Liver (tissue), 9 donors: ENCODE results near the gene GTPBP1. TPM values are rescaled to one million over a fixed set of nuclear protein-coding genes. Genes with fewer than 3 reads are reported as not detected.

Experiments
- DNase-seq: peaks from one replicate; pipeline ENCODE4 v3.0.0-alpha.2; 2017; ENCODE audit warnings: low spot score
- H3K27ac ChIP-seq, 2 donors: one replicate each; pipeline ENCODE4 v1.7.0; 2013; ENCODE audit warnings: inconsistent platforms in 2 of 2, low read length in 2 of 2, control low read depth in 1 of 2, low read depth in 1 of 2, mild to moderate bottlenecking in 1 of 2
- H3K27me3 ChIP-seq, 4 donors: one replicate each; pipeline versions ENCODE4 v1.6.1 to v1.7.0; 2013; ENCODE audit warnings: low read length in 3 of 4, inconsistent platforms in 1 of 4, mild to moderate bottlenecking in 1 of 4, moderate library complexity in 1 of 4; ENCODE audit not compliant: control insufficient read depth in 4 of 4, insufficient read depth in 4 of 4
- H3K36me3 ChIP-seq, 4 donors: one replicate each; pipeline versions ENCODE4 v1.6.1 to v1.7.0; 2013; ENCODE audit warnings: low read length in 3 of 4, mild to moderate bottlenecking in 3 of 4, low read depth in 1 of 4, moderate library complexity in 1 of 4; ENCODE audit not compliant: control insufficient read depth in 4 of 4, insufficient read depth in 3 of 4
- H3K4me1 ChIP-seq, 4 donors: one replicate each; pipeline versions ENCODE4 v1.6.1 to v1.7.0; 2013; ENCODE audit warnings: low read length in 3 of 4, mild to moderate bottlenecking in 3 of 4, moderate library complexity in 1 of 4; ENCODE audit not compliant: control insufficient read depth in 4 of 4, insufficient read depth in 4 of 4
- H3K4me3 ChIP-seq, 3 donors: one replicate each; pipeline versions ENCODE4 v1.6.1 to v1.7.0; 2013; ENCODE audit warnings: low read length in 3 of 3, control low read depth in 1 of 3, low read depth in 1 of 3, mild to moderate bottlenecking in 1 of 3
- H3K9ac ChIP-seq, 2 donors: one replicate each; pipeline ENCODE4 v1.7.0; 2013; ENCODE audit warnings: low read length in 2 of 2, mild to moderate bottlenecking in 2 of 2, moderate library complexity in 2 of 2, control low read depth in 1 of 2, low read depth in 1 of 2
- H3K9me3 ChIP-seq, 4 donors: one replicate each; pipeline versions ENCODE4 v1.6.1 to v1.7.0; 2013; ENCODE audit warnings: low read length in 3 of 4; ENCODE audit not compliant: control insufficient read depth in 4 of 4
- EGR1 ChIP-seq, 2 donors: IDR thresholded peaks; 2 replicates each; pipeline ENCODE4 v1.6.1; 2016 to 2018; ENCODE audit warnings: antibody characterized with exemption in 2 of 2, low read depth in 2 of 2
- FOXA1 ChIP-seq: IDR thresholded peaks from 2 replicates; pipeline ENCODE4 v1.6.1; 2016; ENCODE audit warnings: antibody characterized with exemption
- FOXA2 ChIP-seq: IDR thresholded peaks from 2 replicates; pipeline ENCODE4 v1.6.1; 2016; ENCODE audit warnings: antibody characterized with exemption
- GABPA ChIP-seq, 2 donors: IDR thresholded peaks in 1 of 2; conservative IDR thresholded peaks in 1 of 2; 2 replicates each; pipeline ENCODE4 v1.6.1; 2016; ENCODE audit warnings: antibody characterized with exemption in 2 of 2, mild to moderate bottlenecking in 1 of 2, moderate library complexity in 1 of 2
- HNF4A ChIP-seq, 2 donors: conservative IDR thresholded peaks; 2 replicates each; pipeline ENCODE4 v1.6.1; 2016; ENCODE audit warnings: antibody characterized with exemption in 2 of 2, mild to moderate bottlenecking in 2 of 2
- HNF4G ChIP-seq: IDR thresholded peaks from 2 replicates; pipeline ENCODE4 v1.6.1; 2016; ENCODE audit warnings: antibody characterized with exemption
- JUND ChIP-seq, 2 donors: IDR thresholded peaks; 2 replicates each; pipeline ENCODE4 v1.6.1; 2016; ENCODE audit warnings: antibody characterized with exemption in 2 of 2
- NR2F2 ChIP-seq: IDR thresholded peaks from 2 replicates; pipeline ENCODE4 v1.6.1; 2016; ENCODE audit warnings: antibody characterized with exemption
- RAD21 ChIP-seq, 2 donors: IDR thresholded peaks; 2 replicates each; pipeline ENCODE4 v1.6.1; 2016; ENCODE audit warnings: antibody characterized with exemption in 2 of 2, mild to moderate bottlenecking in 2 of 2
- RXRA ChIP-seq, 2 donors: IDR thresholded peaks; 2 replicates each; pipeline ENCODE4 v1.6.1; 2017 to 2018; ENCODE audit warnings: antibody characterized with exemption in 2 of 2, mild to moderate bottlenecking in 1 of 2
- SP1 ChIP-seq: IDR thresholded peaks from 2 replicates; pipeline ENCODE4 v1.6.1; 2018; ENCODE audit warnings: antibody characterized with exemption, mild to moderate bottlenecking
- TAF1 ChIP-seq: conservative IDR thresholded peaks from 2 replicates; pipeline ENCODE4 v1.6.1; 2016; ENCODE audit warnings: antibody characterized with exemption, mild to moderate bottlenecking
- YY1 ChIP-seq: IDR thresholded peaks from 2 replicates; pipeline ENCODE4 v1.6.1; 2016; ENCODE audit warnings: antibody characterized with exemption, mild to moderate bottlenecking
- WGBS: extraction: QIAGEN DNeasy Blood & Tissue Kit; methylation state at CpG from one replicate; pipeline ENCODE4 v1.1.7; 2013; 5-methylcytosine and 5-hydroxymethylcytosine counted together
- polyA plus RNA-seq, 2 donors: library from polyadenylated mRNA; stranded (reverse) in 1 of 2; unstranded in 1 of 2; fragments of 200-250 nt in 1 of 2; fragments of >200 nt in 1 of 2; fragmentation: Nextera tagmentation in 1 of 2; extraction: Ambion mirVana in 1 of 2; gene quantifications; one replicate each; pipeline versions ENCODE4 v1.2.1 to v1.2.3, GENCODE V29; 2013 to 2015
- total RNA-seq, 2 donors: library from RNA; depleted of rRNA; stranded (reverse); fragments of >200 nt; gene quantifications; one replicate each; pipeline ENCODE4 v1.2.3, GENCODE V29; 2014
- TF ChIP-seq, protein P1 (sequence below): fragments of 150-350 bp; IDR thresholded peaks from 2 replicates; pipeline ENCODE4 v1.5.1; 2017; ENCODE audit warnings: improper control_type of control experiment, low read depth, low read length; ENCODE audit not compliant: missing input control
- TF ChIP-seq, protein P2 (sequence below): IDR thresholded peaks from 2 replicates; pipeline ENCODE4 v1.6.1; 2016; ENCODE audit warnings: antibody characterized with exemption
- TF ChIP-seq, protein P3 (sequence below): IDR thresholded peaks from 2 replicates; pipeline ENCODE4 v1.6.1; 2016; ENCODE audit warnings: antibody characterized with exemption, mild to moderate bottlenecking
- TF ChIP-seq, protein P4 (sequence below): IDR thresholded peaks from 2 replicates; pipeline ENCODE4 v1.6.1; 2016; ENCODE audit warnings: antibody characterized with exemption
- TF ChIP-seq, protein P5 (sequence below): IDR thresholded peaks from 2 replicates; pipeline ENCODE4 v1.6.1; 2016; ENCODE audit warnings: antibody characterized with exemption
- donor health status: healthy.
- donor health status: healthy.
- donor health status: healthy.
- donor health status: healthy.
- donor health status: healthy.

Gene GTPBP1
- total and polyA plus RNA-seq, 4 donors = 5.3 to 56.3 (median 16.1) TPM

DNA sequence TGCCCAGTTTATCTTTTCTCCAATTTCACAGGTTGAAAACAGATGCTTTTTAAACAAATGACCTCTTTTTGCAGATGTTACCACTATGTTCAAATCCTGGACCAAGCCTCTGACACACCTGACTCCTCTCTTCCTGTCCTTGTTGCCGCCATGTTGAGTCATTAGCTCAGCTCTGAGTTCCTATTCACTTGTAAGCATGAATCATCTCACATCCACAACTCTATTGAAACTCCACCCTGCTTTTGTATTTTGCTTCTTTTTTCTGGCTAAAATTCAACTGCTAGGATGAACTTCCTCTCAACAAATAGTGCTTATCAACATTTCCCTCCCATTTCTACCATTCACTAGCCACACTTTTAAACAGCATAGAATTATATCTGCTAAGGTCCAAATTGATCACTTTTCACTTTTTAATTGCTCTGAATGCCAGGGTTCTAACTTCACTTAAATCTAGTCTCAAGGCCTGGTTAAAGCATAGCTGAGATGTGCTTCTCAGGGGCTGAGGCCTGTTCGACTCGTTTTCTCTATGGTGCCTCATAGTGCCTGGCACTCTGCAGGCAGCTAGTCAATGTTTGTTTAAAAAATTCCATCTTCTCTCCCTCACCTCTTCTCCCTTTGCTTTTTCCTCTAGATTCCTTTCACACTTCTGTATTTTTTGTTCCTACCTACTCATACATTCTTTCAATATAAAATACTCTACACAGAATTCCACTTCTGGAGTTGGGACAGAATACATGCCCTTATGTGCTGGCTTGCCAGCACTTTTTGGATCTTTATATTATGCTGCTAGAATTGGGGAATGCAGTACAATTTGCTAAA is 8.9 kb upstream of the GTPBP1 start:
- no peak overlapping the region for H3K4me3 ChIP-seq
- WGBS = 50% methylated on average over 3 of the region's 3 CpGs
- H3K27me3 ChIP-seq = no peaks in the 10 kb centered on the region
- no peak for DNase-seq
- peak overlapping the region; percentile 15 to 43 for H3K27ac ChIP-seq
- TF ChIP-seq YY1 (peak; percentile 22), JUND (IDR thresholded peaks at IDR 0.05) (peak in 1 of 2 donors; percentile 49), FOXA2 (no peak), SP1 (no peak)
- H3K9me3 ChIP-seq = no peaks in the 10 kb centered on the region
- H3K36me3 ChIP-seq = no peaks in the 10 kb centered on the region
- H3K9ac ChIP-seq = no peak overlapping the region
- peaks cover 8 to 37% (median 29%) of the 10 kb centered on the region in 4 donors for H3K4me1 ChIP-seq

DNA sequence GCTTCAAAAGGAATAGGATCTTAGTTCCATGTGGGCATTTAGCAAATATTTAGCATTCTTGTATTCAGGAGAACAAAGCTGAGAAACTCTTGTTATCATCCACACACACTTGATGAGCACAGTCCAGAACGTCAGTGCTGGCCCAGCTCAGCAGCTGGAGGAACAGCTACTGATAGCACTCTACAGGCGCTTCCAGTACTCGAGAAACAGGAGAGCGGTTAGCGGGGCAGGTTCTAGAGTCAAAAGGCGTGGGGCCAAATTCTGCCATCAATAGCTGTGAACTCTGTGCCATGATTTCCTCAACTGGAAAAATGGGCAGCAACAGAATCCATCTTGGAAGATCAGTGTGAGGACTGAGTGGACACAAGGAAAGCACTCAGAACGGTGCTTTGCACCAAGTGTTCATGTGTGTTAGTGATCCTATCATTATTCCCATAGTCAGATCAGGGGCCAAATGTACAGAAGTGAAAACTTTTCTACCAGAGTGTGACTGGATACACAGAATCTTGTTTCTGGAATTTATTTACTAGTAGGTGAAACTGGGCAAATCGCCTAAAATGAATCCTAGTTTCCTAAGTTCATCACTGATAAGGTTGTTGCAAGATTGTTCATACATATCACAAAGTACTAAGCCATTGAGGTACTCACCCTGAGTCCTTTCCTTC is 8.2 kb upstream of the GTPBP1 start:
- DNase-seq = peak; percentile 63
- Histone ChIP-seq H3K4me3 (no peak overlapping the region), H3K9ac (no peak overlapping the region), H3K36me3 (no peaks in the 10 kb centered on the region), H3K4me1 (peaks cover 8 to 37% (median 29%) of the 10 kb centered on the region in 4 donors), H3K9me3 (no peaks in the 10 kb centered on the region), H3K27me3 (no peaks in the 10 kb centered on the region), H3K27ac (peak overlapping the region; percentile 15 to 43)
- TF ChIP-seq, protein P1, sequence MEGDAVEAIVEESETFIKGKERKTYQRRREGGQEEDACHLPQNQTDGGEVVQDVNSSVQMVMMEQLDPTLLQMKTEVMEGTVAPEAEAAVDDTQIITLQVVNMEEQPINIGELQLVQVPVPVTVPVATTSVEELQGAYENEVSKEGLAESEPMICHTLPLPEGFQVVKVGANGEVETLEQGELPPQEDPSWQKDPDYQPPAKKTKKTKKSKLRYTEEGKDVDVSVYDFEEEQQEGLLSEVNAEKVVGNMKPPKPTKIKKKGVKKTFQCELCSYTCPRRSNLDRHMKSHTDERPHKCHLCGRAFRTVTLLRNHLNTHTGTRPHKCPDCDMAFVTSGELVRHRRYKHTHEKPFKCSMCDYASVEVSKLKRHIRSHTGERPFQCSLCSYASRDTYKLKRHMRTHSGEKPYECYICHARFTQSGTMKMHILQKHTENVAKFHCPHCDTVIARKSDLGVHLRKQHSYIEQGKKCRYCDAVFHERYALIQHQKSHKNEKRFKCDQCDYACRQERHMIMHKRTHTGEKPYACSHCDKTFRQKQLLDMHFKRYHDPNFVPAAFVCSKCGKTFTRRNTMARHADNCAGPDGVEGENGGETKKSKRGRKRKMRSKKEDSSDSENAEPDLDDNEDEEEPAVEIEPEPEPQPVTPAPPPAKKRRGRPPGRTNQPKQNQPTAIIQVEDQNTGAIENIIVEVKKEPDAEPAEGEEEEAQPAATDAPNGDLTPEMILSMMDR = no peak
- TF ChIP-seq GABPA (IDR thresholded peaks at IDR 0.05 in 1 of 2, conservative IDR thresholded peaks at IDR 0.05 in 1 of 2) (no peak), TAF1 (no peak), EGR1 (IDR thresholded peaks at IDR 0.05; ENCODE audit: low read depth in 2 of 2) (no peak), RXRA (IDR thresholded peaks at IDR 0.05) (peak in 1 of 2 donors; percentile 34), HNF4G (no peak), SP1 (no peak), FOXA2 (no peak), YY1 (peak; percentile 53), RAD21 (IDR thresholded peaks at IDR 0.05) (no peak), FOXA1 (no peak), NR2F2 (no peak), JUND (IDR thresholded peaks at IDR 0.05) (peak in 1 of 2 donors; percentile 11), HNF4A (conservative IDR thresholded peaks at IDR 0.05) (peak in 1 of 2 donors; percentile 10)
- TF ChIP-seq, protein P2, sequence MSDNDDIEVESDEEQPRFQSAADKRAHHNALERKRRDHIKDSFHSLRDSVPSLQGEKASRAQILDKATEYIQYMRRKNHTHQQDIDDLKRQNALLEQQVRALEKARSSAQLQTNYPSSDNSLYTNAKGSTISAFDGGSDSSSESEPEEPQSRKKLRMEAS = no peak
- TF ChIP-seq, protein P3, sequence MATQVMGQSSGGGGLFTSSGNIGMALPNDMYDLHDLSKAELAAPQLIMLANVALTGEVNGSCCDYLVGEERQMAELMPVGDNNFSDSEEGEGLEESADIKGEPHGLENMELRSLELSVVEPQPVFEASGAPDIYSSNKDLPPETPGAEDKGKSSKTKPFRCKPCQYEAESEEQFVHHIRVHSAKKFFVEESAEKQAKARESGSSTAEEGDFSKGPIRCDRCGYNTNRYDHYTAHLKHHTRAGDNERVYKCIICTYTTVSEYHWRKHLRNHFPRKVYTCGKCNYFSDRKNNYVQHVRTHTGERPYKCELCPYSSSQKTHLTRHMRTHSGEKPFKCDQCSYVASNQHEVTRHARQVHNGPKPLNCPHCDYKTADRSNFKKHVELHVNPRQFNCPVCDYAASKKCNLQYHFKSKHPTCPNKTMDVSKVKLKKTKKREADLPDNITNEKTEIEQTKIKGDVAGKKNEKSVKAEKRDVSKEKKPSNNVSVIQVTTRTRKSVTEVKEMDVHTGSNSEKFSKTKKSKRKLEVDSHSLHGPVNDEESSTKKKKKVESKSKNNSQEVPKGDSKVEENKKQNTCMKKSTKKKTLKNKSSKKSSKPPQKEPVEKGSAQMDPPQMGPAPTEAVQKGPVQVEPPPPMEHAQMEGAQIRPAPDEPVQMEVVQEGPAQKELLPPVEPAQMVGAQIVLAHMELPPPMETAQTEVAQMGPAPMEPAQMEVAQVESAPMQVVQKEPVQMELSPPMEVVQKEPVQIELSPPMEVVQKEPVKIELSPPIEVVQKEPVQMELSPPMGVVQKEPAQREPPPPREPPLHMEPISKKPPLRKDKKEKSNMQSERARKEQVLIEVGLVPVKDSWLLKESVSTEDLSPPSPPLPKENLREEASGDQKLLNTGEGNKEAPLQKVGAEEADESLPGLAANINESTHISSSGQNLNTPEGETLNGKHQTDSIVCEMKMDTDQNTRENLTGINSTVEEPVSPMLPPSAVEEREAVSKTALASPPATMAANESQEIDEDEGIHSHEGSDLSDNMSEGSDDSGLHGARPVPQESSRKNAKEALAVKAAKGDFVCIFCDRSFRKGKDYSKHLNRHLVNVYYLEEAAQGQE = peak; percentile 79
- TF ChIP-seq, protein P4, sequence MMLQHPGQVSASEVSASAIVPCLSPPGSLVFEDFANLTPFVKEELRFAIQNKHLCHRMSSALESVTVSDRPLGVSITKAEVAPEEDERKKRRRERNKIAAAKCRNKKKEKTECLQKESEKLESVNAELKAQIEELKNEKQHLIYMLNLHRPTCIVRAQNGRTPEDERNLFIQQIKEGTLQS = no peak
- TF ChIP-seq, protein P5, sequence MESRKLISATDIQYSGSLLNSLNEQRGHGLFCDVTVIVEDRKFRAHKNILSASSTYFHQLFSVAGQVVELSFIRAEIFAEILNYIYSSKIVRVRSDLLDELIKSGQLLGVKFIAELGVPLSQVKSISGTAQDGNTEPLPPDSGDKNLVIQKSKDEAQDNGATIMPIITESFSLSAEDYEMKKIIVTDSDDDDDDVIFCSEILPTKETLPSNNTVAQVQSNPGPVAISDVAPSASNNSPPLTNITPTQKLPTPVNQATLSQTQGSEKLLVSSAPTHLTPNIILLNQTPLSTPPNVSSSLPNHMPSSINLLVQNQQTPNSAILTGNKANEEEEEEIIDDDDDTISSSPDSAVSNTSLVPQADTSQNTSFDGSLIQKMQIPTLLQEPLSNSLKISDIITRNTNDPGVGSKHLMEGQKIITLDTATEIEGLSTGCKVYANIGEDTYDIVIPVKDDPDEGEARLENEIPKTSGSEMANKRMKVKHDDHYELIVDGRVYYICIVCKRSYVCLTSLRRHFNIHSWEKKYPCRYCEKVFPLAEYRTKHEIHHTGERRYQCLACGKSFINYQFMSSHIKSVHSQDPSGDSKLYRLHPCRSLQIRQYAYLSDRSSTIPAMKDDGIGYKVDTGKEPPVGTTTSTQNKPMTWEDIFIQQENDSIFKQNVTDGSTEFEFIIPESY = peak; percentile 20
- WGBS = 52% methylated on average over 8 of the region's 8 CpGs
